Measurements from ENCODE around the gene CORO1C. TPM values are rescaled to one million over a fixed set of nuclear protein-coding genes. Genes with fewer than 3 reads are reported as not detected.
"Not testable (repeated sequence)": the region's sequence is repeated elsewhere in the genome, so short reads cannot be mapped to it uniquely, and the experiment has no call there.

CORO1C gene
- polyA plus RNA-seq, 6 donors from 2014 or later = 71.0 to 84.7 (median 73.4) TPM

DNA sequence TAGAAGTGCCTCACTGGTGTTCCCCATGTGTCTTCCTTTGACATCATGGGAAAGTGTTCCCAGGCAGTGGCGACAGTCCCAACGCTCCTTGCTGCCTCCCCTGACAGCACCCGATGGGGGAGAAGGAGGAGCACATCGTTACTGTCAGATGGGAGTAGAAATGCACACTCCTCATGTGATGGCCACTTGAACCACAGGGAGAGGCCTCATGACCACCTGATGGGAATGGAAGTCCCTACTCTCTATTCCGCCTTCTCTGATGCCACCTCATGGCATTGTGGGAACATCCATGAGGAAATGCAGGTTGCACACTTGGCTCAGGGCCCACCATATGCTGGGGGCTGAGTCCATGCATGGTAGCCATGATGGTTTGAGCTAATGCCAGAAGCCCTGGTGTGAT, 14.3 kb upstream of the CORO1C start:
- H3K36me3 Mint-ChIP-seq = peaks cover 0 to 5% of the 10 kb centered on the region in 2 donors
- ATAC-seq (ENCODE audit: low read depth in 2 of 2) (no peak), DNase-seq (no peak)
- H3K27me3 Mint-ChIP-seq = peaks cover 0 to 8% (median 0%) of the 10 kb centered on the region in 3 donors
- H3K4me3 Mint-ChIP-seq = no peak overlapping the region
- H3K4me1 Mint-ChIP-seq = peaks cover 0 to 4% (median 0%) of the 10 kb centered on the region in 3 donors
- peaks cover 0 to 6% (median 0%) of the 10 kb centered on the region in 7 donors for H3K9me3 Mint-ChIP-seq
- H3K27ac Mint-ChIP-seq = peak overlapping the region in 1 of 6 donors; percentile 47

DNA sequence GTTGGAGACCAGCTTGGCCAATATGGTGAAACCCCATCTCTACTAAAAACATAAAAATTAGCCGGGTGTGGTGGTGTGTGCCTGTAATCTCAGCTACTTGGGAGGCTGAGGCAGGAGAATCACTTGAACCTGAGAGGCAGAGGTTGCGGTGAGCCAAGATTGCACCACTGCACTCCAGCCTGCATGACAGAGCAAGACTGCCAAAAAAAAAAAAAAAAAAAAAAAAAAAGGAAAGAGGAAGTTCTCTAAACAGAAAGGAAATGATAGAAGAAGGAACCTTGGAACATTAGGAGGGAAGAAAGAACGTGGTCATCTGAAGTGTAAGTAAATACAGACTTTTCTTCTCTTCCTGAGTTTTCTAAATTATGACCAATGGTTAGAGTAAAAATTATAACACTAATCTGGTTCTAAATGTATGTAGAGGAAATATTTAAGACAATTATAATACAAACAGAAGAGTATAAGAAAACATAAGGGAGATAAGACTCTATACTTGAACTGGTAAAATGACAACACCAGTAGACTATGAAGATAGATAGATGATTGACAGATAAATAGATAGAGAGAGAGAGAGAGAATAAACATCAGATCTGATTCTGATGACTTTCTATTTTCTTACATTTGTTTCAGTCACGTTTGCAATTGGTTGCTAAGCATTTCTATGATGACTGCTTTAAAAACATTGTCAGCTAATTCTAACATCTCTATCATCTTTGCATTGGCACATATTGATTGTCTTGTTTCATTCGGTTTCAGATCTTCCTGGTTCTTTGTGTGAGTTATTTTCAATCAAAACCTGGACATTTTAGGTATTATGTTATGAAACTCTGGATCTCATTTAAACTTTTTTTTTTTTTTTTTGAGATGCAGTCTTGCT, 12.9 kb upstream of the CORO1C start:
- Mint-ChIP-seq H3K4me1 (peaks cover 0 to 4% (median 0%) of the 10 kb centered on the region in 3 donors), H3K27ac (peak overlapping the region in 1 of 6 donors; percentile 69), H3K36me3 (peaks cover 0 to 5% of the 10 kb centered on the region in 2 donors), H3K27me3 (peaks cover 0 to 8% (median 0%) of the 10 kb centered on the region in 3 donors), H3K9me3 (peaks cover 0 to 6% (median 0%) of the 10 kb centered on the region in 7 donors), H3K4me3 (no peak overlapping the region)
- ATAC-seq (ENCODE audit: low read depth in 2 of 2) (no peak), DNase-seq (no peak)

DNA sequence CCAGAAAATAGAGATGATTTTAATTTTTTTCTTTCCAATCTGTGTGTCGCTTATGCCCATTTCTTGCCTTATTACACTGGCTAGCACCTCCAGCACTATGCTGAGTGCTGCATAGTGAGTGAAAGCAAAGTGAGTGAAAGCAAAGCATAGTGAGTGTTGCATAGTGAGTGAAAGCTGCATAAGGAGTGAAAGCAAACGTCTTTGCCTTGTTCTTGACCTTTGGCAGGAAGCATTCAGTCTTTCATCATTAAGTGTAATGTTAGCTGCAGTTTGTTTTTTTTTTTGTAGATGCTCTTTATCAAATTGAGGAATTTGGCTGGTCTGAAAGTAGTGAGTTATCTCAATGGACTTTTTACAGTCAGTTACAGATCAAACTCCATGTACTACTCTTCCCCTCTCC, 6.9 kb upstream of the CORO1C start:
- Mint-ChIP-seq H3K4me3 (no peak overlapping the region), H3K27me3 (peaks cover 0 to 8% (median 0%) of the 10 kb centered on the region in 3 donors), H3K9me3 (no peaks in the 10 kb centered on the region), H3K36me3 (no peaks in the 10 kb centered on the region), H3K27ac (peak overlapping the region in 1 of 6 donors; percentile 11), H3K4me1 (peaks cover 0 to 9% (median 0%) of the 10 kb centered on the region in 3 donors)
- DNase-seq (no peak), ATAC-seq (ENCODE audit: low read depth in 2 of 2) (no peak)

DNA sequence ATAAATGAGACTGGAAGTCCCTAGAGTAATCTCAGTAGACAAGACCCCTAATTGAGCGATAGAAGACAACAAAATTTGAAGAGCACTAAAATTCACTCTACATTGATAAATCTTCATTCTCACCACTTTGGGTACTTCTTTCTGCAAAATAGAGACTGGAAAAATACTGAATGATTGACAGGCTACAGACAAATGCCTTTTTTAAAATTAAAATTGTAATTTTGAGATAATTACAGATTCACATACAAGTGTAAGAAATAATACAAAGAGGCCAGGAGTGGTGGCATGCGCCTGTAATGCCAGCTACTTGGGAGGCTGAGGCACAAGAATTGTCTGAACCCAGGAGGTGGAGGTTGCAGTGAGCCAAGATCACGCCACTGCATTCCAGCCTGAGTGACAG, 4.5 kb upstream of the CORO1C start:
- no peaks in the 10 kb centered on the region for H3K36me3 Mint-ChIP-seq
- H3K4me1 Mint-ChIP-seq = peaks cover 7 to 23% (median 9%) of the 10 kb centered on the region in 3 donors
- ATAC-seq (ENCODE audit: low read depth in 2 of 2) (no peak), DNase-seq (no peak)
- no peak overlapping the region for H3K4me3 Mint-ChIP-seq
- H3K27me3 Mint-ChIP-seq = peaks cover 0 to 2% (median 0%) of the 10 kb centered on the region in 3 donors
- no peak overlapping the region for H3K27ac Mint-ChIP-seq
- no peaks in the 10 kb centered on the region for H3K9me3 Mint-ChIP-seq

DNA sequence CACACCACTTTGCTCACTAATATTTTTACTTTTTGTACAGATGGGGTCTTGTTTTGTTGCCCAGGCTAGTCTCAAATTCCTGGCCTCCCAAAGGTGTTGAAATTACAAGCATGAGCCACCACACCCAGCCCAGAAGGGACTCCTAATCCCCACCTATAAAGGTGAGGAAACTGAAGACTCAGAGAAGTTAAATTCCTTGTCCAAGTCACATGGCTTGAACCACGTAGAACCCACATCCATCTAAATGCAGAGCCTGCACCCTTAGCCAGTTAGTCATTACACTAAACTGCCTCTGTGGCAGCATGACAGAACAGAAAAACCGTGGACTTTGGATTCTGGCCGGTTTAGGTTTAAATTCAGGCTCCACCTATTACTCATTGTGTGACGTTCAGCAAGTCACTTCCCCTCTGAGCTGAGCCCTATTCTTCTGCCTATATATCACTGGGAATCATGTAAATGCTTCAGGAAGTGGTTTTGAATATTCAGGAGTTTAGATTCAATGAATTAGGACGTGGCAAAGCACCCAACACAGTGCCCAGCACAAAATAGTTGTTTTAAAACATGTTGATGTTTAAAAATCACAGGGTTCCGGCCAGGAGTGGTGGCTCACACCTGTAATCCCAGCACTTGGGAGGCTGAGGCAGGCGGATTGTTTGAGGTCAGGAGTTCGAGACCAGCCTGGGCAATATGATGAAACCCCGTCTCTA, 3.0 kb upstream of the CORO1C start:
- Mint-ChIP-seq H3K27ac (peak overlapping the region in 5 of 6 donors; percentile 24 to 96 (median 39)), H3K4me1 (peaks cover 17 to 36% (median 21%) of the 10 kb centered on the region in 3 donors), H3K36me3 (no peaks in the 10 kb centered on the region), H3K4me3 (peak overlapping the region in 1 of 8 donors; percentile 25), H3K9me3 (no peaks in the 10 kb centered on the region), H3K27me3 (no peaks in the 10 kb centered on the region)
- DNase-seq (no peak), ATAC-seq (ENCODE audit: low read depth in 2 of 2) (no peak)

DNA sequence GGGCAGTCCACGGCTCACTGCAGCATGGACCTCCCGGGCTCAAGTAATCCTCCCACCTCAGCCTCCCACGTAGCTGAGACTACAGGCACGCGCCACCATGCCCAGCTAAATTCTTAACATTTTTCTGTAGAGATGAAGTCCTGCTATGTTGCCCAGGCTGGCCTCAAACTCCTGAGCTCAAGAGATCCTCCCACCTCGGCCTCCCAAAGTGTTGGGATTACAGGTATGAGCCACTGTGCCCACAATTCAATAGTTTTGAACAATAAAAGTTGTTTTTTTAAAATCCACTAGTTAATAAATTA, 1.9 kb upstream of the CORO1C start:
- not testable (repeated sequence) for ATAC-seq (ENCODE audit: low read depth in 2 of 2); H3K9me3 Mint-ChIP-seq; DNase-seq; H3K36me3 Mint-ChIP-seq; H3K27me3 Mint-ChIP-seq
- peak overlapping the region in 1 of 6 donors; percentile 77 for H3K27ac Mint-ChIP-seq
- H3K4me3 Mint-ChIP-seq = peak overlapping the region in 3 of 8 donors; percentile 29 to 100 (median 40)
- H3K4me1 Mint-ChIP-seq = peaks cover 23 to 46% (median 29%) of the 10 kb centered on the region in 3 donors

DNA sequence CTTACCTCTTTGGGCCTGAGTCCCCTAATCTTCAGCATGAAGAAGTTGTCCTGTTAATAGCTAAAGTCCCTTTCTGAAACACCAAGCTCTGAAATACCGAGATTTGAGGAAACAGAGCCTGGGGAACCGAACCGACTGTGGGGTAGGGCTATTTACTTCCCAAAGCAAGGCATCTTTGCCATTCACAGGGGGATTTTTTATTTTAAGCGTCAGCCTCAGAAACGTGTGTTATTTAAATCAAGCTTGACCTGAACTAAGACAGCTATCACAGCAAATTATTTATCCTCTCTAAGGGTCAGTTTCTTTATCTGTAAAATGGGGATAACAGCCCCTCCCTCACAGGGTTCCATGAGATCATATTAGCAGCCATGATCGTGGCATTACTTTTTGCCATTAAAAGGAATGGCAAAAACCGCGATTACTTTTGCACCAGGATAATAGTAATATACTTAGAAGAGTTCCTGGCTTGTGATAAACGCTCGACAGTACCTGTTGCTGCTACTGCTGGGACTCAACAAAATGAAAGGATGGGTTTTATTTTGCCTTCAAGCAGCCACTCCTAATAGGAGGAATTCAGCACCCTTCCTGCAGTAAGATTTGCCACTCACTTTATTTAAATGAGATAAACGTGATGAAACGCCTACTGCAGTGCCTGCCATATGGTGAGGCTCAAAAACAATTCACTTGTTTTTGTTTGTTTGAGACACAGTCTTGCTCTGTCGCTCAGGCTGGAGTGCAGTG, 1.3 kb upstream of the CORO1C start:
- H3K4me1 Mint-ChIP-seq = peaks cover 24 to 46% (median 34%) of the 10 kb centered on the region in 3 donors
- no peaks in the 10 kb centered on the region for H3K27me3 Mint-ChIP-seq
- H3K4me3 Mint-ChIP-seq = peak overlapping the region; percentile 96 to 100 (median 98)
- DNase-seq (no peak), ATAC-seq (ENCODE audit: low read depth in 2 of 2) (no peak)
- H3K36me3 Mint-ChIP-seq = no peaks in the 10 kb centered on the region
- H3K27ac Mint-ChIP-seq = peak overlapping the region; percentile 98 to 100 (median 99)
- H3K9me3 Mint-ChIP-seq = no peaks in the 10 kb centered on the region

DNA sequence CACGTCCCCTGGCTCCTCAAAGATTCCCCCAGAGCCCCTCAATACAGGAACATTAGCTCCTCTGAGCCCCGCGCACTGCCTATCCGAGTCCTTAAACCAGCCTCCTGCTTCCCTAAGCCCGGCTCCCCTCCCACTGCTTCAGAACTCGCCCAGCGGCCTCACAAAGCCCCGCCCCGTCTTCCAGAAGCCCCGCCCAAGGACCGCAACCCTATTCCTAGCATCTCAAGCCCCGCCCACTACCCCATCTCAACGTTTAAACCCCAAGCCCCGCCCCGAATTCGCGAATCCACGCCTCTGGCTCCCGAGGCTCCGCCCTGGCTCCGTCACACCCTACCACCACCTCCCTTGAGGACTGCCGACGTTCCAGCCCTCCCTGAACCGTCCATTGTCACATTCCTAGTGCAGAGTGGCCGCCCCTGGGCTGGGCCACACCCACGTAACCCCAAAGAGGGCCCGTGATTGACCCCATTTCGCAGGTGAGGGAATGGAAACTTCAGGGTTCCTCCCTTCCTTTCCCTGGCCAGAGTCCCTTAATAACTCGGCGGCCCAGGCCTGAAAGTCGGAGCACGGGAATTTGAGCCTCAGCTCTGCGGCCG, 646 bp upstream of the CORO1C start:
- ATAC-seq (ENCODE audit: low read depth in 2 of 2) (peak; percentile 59 to 65), DNase-seq (peak; percentile 95)
- H3K4me3 Mint-ChIP-seq = peak overlapping the region; percentile 96 to 100 (median 98)
- H3K9me3 Mint-ChIP-seq = no peaks in the 10 kb centered on the region
- no peaks in the 10 kb centered on the region for H3K27me3 Mint-ChIP-seq
- H3K4me1 Mint-ChIP-seq = peaks cover 29 to 49% (median 38%) of the 10 kb centered on the region in 3 donors
- no peaks in the 10 kb centered on the region for H3K36me3 Mint-ChIP-seq
- H3K27ac Mint-ChIP-seq = peak overlapping the region; percentile 98 to 100 (median 99)

DNA sequence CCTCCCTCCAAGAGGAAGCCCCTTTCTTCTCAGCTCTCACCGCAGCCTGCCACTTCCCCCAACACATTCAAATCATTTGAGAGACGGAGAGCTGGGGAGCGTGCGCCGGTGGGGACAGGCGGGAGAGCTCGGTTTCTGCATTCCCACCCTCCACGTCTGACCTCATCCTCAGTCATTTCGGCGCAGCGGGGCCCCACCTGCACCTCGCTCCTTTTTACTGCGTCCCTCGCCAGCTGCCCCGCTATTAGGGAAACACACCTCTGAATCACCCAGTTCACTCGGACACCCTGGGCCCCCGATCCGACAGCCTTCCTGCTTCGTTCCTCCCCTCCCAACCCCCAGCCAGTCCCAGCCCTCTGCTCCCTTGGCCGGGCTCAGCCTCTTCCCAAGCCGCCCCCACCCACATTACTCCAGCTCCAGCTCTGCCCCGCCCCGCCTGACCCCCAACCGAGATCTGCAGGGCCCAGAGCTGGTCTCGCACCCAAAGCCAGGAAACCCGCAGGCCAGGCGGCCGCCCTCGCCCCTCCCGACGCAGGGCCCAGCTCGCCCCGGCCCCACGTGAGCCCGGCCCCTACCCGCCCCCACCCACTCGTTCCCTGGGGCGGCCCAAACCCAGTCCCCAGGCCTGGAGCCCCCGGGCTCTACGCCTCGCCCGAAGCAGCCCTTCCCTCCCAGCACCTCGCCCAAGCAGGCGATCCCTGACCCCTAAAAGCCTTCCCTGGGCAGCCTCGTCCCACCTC, 783 bp downstream of the CORO1C start:
- Mint-ChIP-seq H3K9me3 (no peaks in the 10 kb centered on the region), H3K36me3 (no peaks in the 10 kb centered on the region), H3K4me3 (peak overlapping the region; percentile 96 to 100 (median 98)), H3K4me1 (peaks cover 30 to 50% (median 40%) of the 10 kb centered on the region in 3 donors), H3K27ac (peak overlapping the region; percentile 86 to 99 (median 92)), H3K27me3 (no peaks in the 10 kb centered on the region)
- DNase-seq (peak; percentile 56), ATAC-seq (ENCODE audit: low read depth in 2 of 2) (peak; percentile 0 to 7)

DNA sequence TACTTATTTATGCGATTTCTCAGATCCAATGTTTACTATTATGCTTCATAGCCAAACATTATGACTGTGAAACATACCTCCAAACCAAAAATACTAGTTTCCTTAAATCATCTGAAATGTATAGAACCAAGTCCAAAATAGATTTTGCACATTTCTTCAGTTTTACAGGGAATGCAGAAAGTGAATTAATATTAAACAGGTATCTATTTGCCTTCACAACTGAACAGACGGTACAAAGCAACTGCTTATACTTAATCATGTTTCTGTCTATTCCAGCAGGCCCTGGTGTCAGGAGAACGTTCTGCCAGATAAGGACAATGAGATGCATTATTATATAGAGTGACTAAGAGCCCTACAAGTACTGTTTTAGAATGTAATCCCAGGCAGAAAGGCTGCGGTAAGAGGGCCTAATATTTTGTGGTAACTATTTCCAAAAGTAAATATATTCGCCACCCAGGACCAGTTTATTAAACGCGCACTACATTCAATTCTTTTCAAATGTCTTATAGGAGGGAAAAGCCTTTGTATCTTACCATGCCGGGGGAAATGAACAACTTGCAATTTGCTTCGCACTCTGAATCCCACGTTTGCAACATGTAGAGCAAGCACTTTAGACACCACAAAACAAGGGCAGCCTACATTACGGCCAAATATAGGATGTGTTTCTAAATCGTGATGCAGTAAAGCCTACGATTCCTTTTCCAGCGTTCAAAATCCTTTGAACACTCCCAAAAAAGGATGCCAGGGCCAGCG, 1.5 kb downstream of the CORO1C start:
- DNase-seq (no peak), ATAC-seq (ENCODE audit: low read depth in 2 of 2) (no peak)
- H3K27me3 Mint-ChIP-seq = no peaks in the 10 kb centered on the region
- H3K27ac Mint-ChIP-seq = peak overlapping the region; percentile 86 to 99 (median 92)
- no peaks in the 10 kb centered on the region for H3K36me3 Mint-ChIP-seq
- peaks cover 35 to 55% (median 47%) of the 10 kb centered on the region in 3 donors for H3K4me1 Mint-ChIP-seq
- peak overlapping the region; percentile 96 to 100 (median 98) for H3K4me3 Mint-ChIP-seq
- no peaks in the 10 kb centered on the region for H3K9me3 Mint-ChIP-seq

DNA sequence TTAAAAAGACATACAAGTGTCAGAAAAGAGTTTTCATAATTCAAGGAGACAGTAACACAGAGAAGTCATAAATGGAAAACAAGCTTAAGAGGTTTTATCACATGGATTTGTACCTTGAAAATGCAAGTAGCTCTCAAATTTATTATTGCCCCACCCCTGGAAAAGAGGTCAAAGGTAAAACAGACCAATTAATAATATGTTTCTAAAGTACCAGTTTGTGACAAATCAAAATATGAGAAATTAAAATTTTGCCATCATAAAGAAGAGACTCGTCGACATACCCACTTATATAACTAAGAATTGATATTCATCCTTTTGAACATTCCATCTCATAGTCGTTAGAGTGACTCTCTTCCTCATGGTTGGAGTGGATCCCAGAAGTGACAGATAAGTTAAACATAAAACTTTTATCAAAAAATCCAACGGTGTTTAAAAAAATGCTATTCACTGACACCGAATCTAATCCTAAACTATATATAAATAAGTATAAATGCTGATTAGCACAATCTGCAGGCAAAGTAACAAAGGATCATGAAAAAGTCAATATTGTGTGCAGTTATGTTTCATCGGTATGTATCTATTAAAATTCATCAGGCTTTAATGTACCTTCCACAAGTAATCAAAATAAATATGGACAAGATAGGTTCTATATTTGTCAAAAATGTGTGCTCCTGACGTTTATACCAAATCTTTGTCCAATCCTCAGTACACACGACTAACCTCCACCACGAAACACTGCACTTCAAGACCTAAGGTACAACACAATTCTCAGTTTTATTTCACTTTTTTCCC, 2.3 kb downstream of the CORO1C start:
- no peak for ATAC-seq (ENCODE audit: low read depth in 2 of 2)
- Mint-ChIP-seq H3K4me1 (peaks cover 43 to 56% (median 55%) of the 10 kb centered on the region in 3 donors), H3K36me3 (no peaks in the 10 kb centered on the region), H3K9me3 (no peaks in the 10 kb centered on the region), H3K4me3 (peak overlapping the region in 7 of 8 donors; percentile 22 to 100 (median 96)), H3K27ac (peak overlapping the region in 3 of 6 donors; percentile 7 to 99 (median 89)), H3K27me3 (no peaks in the 10 kb centered on the region)
- no peak for DNase-seq

All from naive B cell (primary cell).